Neural cell (in vitro differentiated cells): ENCODE results near the gene MAML2.

Source experiments
- EP300 ChIP-seq: fragments of 450-650 bp; conservative IDR thresholded peaks from 2 replicates; pipeline ENCODE4 v1.6.1; 2014; ENCODE audit warnings: antibody characterized with exemption, mild to moderate bottlenecking, moderate library complexity; ENCODE audit not compliant: poor library complexity, severe bottlenecking
- EZH2 ChIP-seq: fragments of 200-600, 300-800 bp; shearing (Covaris generic), sonication (generic); IDR thresholded peaks from 2 replicates; pipeline ENCODE4 v1.6.1; 2014; ENCODE audit warnings: antibody characterized with exemption, low read length, borderline replicate concordance, mild to moderate bottlenecking; ENCODE audit not compliant: insufficient read depth, poor library complexity, severe bottlenecking
- MXI1 ChIP-seq: fragments of 450-650 bp; conservative IDR thresholded peaks from 2 replicates; pipeline ENCODE4 v1.6.1; 2014; ENCODE audit warnings: antibody characterized with exemption, mild to moderate bottlenecking; ENCODE audit not compliant: poor library complexity, severe bottlenecking
- POLR2AphosphoS5 ChIP-seq: IDR thresholded peaks from 2 replicates; pipeline ENCODE4 v1.6.1; 2012
- RAD21 ChIP-seq: fragments of 450-650 bp; conservative IDR thresholded peaks from 2 replicates; pipeline ENCODE4 v1.6.1; 2014; ENCODE audit warnings: antibody characterized with exemption, mild to moderate bottlenecking, moderate library complexity
- TAF1 ChIP-seq: IDR thresholded peaks from 2 replicates; pipeline ENCODE4 v1.6.1; 2012; ENCODE audit warnings: low read depth
- TF ChIP-seq, protein P1 (sequence below): fragments of 450-650 bp; IDR thresholded peaks from 2 replicates; pipeline ENCODE4 v1.5.1; 2014; ENCODE audit warnings: antibody characterized with exemption, mild to moderate bottlenecking, moderate library complexity; ENCODE audit not compliant: poor library complexity, severe bottlenecking
- TF ChIP-seq, protein P2 (sequence below): IDR thresholded peaks from 2 replicates; pipeline ENCODE4 v1.6.1; 2012; ENCODE audit warnings: borderline replicate concordance

DNA sequence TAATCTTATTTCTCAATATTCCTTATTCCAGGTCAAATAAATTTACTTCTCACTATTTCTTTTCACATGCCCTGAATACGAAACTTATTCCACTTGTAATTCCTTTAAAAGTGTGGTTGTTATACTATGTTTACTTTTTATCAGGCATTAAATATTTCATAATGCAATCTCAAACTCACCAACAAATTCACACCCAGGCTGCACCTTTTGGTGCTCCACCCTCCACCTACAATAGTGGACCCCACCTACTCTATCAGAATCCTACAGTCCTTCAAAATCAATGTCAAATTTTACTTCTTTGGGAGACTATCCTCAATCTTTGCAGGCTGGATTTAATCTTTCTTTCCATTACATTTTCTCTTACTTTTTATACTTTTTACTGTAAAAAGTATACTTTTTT, 353.2 kb downstream of the MAML2 start:
- TF ChIP-seq EZH2 (no peak), RAD21 (no peak), TAF1 (no peak), EP300 (no peak), POLR2AphosphoS5 (no peak), MXI1 (no peak)
- TF ChIP-seq, protein P1, sequence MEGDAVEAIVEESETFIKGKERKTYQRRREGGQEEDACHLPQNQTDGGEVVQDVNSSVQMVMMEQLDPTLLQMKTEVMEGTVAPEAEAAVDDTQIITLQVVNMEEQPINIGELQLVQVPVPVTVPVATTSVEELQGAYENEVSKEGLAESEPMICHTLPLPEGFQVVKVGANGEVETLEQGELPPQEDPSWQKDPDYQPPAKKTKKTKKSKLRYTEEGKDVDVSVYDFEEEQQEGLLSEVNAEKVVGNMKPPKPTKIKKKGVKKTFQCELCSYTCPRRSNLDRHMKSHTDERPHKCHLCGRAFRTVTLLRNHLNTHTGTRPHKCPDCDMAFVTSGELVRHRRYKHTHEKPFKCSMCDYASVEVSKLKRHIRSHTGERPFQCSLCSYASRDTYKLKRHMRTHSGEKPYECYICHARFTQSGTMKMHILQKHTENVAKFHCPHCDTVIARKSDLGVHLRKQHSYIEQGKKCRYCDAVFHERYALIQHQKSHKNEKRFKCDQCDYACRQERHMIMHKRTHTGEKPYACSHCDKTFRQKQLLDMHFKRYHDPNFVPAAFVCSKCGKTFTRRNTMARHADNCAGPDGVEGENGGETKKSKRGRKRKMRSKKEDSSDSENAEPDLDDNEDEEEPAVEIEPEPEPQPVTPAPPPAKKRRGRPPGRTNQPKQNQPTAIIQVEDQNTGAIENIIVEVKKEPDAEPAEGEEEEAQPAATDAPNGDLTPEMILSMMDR = no peak
- TF ChIP-seq, protein P2, sequence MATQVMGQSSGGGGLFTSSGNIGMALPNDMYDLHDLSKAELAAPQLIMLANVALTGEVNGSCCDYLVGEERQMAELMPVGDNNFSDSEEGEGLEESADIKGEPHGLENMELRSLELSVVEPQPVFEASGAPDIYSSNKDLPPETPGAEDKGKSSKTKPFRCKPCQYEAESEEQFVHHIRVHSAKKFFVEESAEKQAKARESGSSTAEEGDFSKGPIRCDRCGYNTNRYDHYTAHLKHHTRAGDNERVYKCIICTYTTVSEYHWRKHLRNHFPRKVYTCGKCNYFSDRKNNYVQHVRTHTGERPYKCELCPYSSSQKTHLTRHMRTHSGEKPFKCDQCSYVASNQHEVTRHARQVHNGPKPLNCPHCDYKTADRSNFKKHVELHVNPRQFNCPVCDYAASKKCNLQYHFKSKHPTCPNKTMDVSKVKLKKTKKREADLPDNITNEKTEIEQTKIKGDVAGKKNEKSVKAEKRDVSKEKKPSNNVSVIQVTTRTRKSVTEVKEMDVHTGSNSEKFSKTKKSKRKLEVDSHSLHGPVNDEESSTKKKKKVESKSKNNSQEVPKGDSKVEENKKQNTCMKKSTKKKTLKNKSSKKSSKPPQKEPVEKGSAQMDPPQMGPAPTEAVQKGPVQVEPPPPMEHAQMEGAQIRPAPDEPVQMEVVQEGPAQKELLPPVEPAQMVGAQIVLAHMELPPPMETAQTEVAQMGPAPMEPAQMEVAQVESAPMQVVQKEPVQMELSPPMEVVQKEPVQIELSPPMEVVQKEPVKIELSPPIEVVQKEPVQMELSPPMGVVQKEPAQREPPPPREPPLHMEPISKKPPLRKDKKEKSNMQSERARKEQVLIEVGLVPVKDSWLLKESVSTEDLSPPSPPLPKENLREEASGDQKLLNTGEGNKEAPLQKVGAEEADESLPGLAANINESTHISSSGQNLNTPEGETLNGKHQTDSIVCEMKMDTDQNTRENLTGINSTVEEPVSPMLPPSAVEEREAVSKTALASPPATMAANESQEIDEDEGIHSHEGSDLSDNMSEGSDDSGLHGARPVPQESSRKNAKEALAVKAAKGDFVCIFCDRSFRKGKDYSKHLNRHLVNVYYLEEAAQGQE = no peak
